Upper lobe of right lung (tissue), 1 donor: ENCODE measurements around the gene ANGPT4. TPM values are rescaled to one million over a fixed set of nuclear protein-coding genes. Genes with fewer than 3 reads are reported as not detected.
A peak's percentile ranks its signal among the peaks of the same experiment; 100 is the strongest.

ENCODE experiments used
- ATAC-seq: fragments of 200-7000 bp; cut with Tn5 transposase; one replicate; pipeline ENCODE4 v1.9.1; 2020; ENCODE audit warnings: mild to moderate bottlenecking, moderate library complexity
- DNase-seq: peaks from one replicate; pipeline ENCODE4 v3.0.0-alpha.2; 2020
- H3K27ac ChIP-seq: fragments of 200-600 bp; one replicate; pipeline ENCODE4 v1.8.0; 2022
- H3K27me3 ChIP-seq: fragments of 200-600 bp; one replicate; pipeline ENCODE4 v1.8.0; 2022; ENCODE audit warnings: mild to moderate bottlenecking
- H3K36me3 ChIP-seq: fragments of 200-600 bp; one replicate; pipeline ENCODE4 v1.8.0; 2022
- H3K4me1 ChIP-seq: fragments of 200-600 bp; one replicate; pipeline ENCODE4 v1.8.0; 2022
- H3K4me3 ChIP-seq: fragments of 200-600 bp; one replicate; pipeline ENCODE4 v1.8.0; 2022; ENCODE audit warnings: mild to moderate bottlenecking
- H3K9me3 ChIP-seq: fragments of 200-600 bp; one replicate; pipeline ENCODE4 v1.8.0; 2022
- intact Hi-C: fragments of 100-400 bp; cut with DNase I; formaldehyde crosslinking; loops from one replicate; pipeline ENCODE4 v1.11.0; 2022
- total RNA-seq: library from RNA; stranded (reverse); fragmentation: NEBNext Ultra II Directional; extraction: Animal tissue kit (Norgen Biotek cat#: 25700); gene quantifications from one replicate; pipeline ENCODE4 v1.2.1, GENCODE V29; 2021
- TF ChIP-seq, protein P1 (sequence below): fragments of 200-600 bp; IDR thresholded peaks from one replicate; pipeline ENCODE4 v1.8.0; 2022; ENCODE audit warnings: antibody characterized with exemption
- donor health status: DM: no; HTN: yes; CAD: no; lungs with severe emphysema.

Gene ANGPT4
- total RNA-seq, 1 donor from 2014 or later: 0.81 TPM

DNA sequence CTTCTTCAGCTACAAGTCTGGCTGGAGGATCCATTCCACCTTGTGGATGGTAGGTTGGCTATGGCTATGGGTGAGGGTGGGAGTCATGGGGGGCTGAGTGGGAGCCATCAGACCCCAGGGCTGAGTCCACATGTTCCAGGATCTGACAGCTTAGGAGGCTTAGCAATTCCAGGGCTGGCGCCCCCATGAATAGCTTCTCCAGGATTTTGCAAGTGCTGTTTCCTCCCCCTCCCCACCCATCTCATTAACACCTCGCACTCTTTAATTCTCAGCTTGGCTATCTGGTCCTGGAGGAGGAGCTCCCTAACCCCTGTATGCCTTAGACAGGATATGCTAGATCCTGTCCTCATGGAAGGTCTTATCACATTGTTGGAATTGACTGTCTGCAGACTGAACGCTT, 39.0 kb upstream of the ANGPT4 start:
- H3K36me3 ChIP-seq: no peaks in the 10 kb centered on the region
- TF ChIP-seq, protein P1, sequence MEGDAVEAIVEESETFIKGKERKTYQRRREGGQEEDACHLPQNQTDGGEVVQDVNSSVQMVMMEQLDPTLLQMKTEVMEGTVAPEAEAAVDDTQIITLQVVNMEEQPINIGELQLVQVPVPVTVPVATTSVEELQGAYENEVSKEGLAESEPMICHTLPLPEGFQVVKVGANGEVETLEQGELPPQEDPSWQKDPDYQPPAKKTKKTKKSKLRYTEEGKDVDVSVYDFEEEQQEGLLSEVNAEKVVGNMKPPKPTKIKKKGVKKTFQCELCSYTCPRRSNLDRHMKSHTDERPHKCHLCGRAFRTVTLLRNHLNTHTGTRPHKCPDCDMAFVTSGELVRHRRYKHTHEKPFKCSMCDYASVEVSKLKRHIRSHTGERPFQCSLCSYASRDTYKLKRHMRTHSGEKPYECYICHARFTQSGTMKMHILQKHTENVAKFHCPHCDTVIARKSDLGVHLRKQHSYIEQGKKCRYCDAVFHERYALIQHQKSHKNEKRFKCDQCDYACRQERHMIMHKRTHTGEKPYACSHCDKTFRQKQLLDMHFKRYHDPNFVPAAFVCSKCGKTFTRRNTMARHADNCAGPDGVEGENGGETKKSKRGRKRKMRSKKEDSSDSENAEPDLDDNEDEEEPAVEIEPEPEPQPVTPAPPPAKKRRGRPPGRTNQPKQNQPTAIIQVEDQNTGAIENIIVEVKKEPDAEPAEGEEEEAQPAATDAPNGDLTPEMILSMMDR: no peak
- H3K4me1 ChIP-seq: no peaks in the 10 kb centered on the region
- H3K4me3 ChIP-seq: no peak overlapping the region
- DNase-seq (no peak), ATAC-seq (no peak)
- intact Hi-C loops: loop anchor here (5.0 kb wide), 1 partner anchor 138 kb away; no protein-coding TSS in a partner anchor
- no peak overlapping the region for H3K27ac ChIP-seq
- no peaks in the 10 kb centered on the region for H3K9me3 ChIP-seq
- H3K27me3 ChIP-seq: peaks cover 11% of the 10 kb centered on the region

DNA sequence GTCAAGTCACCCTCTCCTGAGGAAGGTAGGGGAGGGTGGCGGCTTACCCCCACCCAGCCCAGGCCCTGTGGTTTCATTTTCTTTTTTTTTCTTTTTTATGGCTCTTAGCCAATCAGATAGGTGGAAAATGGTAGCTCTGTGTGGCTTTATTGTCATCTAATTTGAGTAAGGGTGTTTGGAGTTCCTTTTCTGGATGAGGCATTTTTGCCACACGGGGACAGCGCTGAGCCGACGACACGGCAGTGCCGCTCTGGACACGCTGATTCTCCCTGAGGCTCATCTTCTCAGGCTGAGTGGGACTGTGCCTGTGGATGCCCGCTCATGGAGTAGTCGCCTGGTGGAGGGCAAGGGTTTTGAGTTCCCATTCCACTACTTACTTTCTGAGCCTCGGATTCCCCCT, 37.6 kb upstream of the ANGPT4 start:
- TF ChIP-seq, protein P1: no peak
- DNase-seq: no peak
- Histone ChIP-seq H3K4me1 (no peaks in the 10 kb centered on the region), H3K27me3 (peaks cover 11% of the 10 kb centered on the region), H3K4me3 (no peak overlapping the region), H3K36me3 (no peaks in the 10 kb centered on the region), H3K27ac (no peak overlapping the region), H3K9me3 (no peaks in the 10 kb centered on the region)
- no peak for ATAC-seq
- intact Hi-C loops: no loop called here

DNA sequence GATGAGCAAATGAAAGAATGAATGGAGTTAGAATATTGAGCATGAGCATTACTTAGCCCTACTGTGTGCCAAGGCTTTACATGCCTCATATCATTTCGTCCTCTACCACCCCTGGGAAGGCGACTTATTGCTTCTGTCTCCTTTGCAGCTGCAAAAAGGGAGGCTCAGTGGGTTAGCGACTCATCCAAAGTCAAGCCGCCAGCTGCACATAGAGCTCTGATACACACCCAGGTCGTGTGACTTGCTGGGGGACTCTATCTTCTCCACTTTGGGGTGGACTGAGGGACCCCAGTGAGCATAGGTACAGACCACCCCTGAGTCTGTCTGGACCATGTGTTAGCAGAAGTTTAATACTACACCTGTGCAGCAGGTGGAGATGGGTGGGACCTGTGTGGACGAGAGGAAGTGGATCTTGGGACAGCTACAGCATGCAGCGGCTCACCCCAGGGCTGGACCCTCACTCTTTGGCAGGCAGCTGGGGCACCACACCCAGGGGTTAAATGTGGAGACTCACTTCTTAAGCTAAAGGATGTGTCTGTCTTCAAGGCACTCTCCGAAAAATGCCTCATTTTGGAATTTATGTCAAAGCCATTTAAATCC, 36.2 kb upstream of the ANGPT4 start:
- no peak overlapping the region for H3K27ac ChIP-seq

DNA sequence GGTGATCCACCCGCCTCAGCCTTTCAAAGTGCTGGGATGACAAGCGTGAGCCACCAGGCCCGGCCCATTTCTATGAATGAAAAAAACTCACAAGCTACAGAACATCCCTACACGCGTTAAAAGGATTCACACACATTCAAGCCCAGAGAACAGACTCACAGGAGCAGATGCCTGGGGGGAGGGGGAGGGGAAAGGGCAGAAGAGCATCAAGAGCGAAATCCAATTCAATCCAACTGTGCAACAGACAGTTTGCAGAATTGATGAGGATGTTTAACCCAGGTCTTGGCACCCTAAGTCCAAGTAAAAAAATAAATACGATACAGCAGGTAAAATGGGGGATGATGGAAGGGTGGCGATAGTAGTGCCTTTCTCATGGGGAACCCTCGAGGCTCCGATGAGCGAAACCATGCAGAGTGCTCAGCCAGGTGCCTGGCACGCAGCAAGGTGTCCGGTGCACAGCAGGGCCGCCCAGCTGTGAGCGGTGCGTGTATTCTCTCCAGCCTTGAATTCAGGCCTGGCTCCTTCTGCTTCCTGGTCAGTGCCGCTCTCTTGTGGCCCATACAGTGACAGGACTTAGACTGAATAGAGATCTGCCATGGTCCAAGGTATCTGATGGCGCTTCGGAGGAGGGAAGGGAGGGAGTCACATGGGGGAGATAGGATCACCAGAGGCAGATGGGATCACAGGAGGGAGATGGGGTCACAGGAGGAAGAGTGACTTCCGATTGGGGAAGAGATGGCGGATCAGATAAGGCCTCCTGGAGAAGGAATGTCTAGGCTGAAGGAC, 35.4 kb upstream of the ANGPT4 start:
- Histone ChIP-seq H3K4me1 (no peaks in the 10 kb centered on the region), H3K36me3 (no peaks in the 10 kb centered on the region), H3K27me3 (peaks cover 11% of the 10 kb centered on the region), H3K4me3 (no peak overlapping the region), H3K9me3 (no peaks in the 10 kb centered on the region), H3K27ac (no peak overlapping the region)
- ATAC-seq (peak; percentile 15), DNase-seq (no peak)
- intact Hi-C loops: no loop called here
- TF ChIP-seq, protein P1: no peak

More for the DNA sequence above, 36.2 kb upstream of the ANGPT4 start:
- peaks cover 11% of the 10 kb centered on the region for H3K27me3 ChIP-seq
- no peak for DNase-seq
- H3K9me3 ChIP-seq: no peaks in the 10 kb centered on the region
- no peak overlapping the region for H3K4me3 ChIP-seq
- no peak for ATAC-seq
- no peaks in the 10 kb centered on the region for H3K36me3 ChIP-seq
- TF ChIP-seq, protein P1: no peak
- intact Hi-C loops: no loop called here
- H3K4me1 ChIP-seq: no peaks in the 10 kb centered on the region

DNA sequence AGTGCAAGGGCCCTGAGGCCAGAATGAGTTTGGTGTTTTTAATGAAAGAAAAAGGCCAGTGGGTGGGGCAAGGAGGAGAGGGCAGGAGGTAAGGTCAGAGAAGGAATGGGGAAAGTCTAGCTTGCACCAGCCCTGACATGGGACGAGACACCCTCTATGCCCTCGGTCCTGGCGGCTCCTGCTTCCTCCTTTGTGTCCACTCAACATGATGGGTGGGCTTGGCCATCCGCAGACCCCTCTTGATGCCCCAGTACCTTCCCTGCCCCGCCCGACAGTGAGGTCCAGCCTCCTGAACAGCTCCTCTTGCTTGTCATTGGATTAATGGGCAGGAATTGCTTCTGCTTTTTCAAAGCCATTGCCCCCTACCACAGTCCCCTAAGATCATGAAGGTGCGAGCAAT, 33.6 kb upstream of the ANGPT4 start:
- no peaks in the 10 kb centered on the region for H3K9me3 ChIP-seq
- H3K4me3 ChIP-seq: no peak overlapping the region
- H3K27ac ChIP-seq: no peak overlapping the region
- no peak for DNase-seq
- H3K36me3 ChIP-seq: no peaks in the 10 kb centered on the region
- no peaks in the 10 kb centered on the region for H3K4me1 ChIP-seq
- TF ChIP-seq, protein P1: no peak
- intact Hi-C loops: no loop called here
- H3K27me3 ChIP-seq: no peaks in the 10 kb centered on the region
- ATAC-seq: no peak
